Epithelial cell of esophagus (primary cell): ENCODE data around the gene AFM.

Source experiments
- DNase-seq: peaks from one replicate; pipeline ENCODE4 v3.0.0; 2010; ENCODE audit warnings: low read depth
- H3K4me3 ChIP-seq: 2 replicates; pipeline ENCODE4 v1.5.1; 2011; ENCODE audit warnings: mild to moderate bottlenecking, low read length, control low read depth
- CTCF ChIP-seq: IDR thresholded peaks from 2 replicates; pipeline ENCODE4 v1.5.1; 2011; ENCODE audit warnings: low read depth, mild to moderate bottlenecking, low read length, control low read depth, inconsistent platforms; ENCODE audit not compliant: insufficient read depth; ENCODE audit errors: missing control alignments

Gene AFM

GRCh38 chr4:73477176-73477575 is 4.4 kb upstream of the AFM start:
- no peak for DNase-seq
- no peak for TF ChIP-seq CTCF
- no peak overlapping the region for H3K4me3 ChIP-seq

- DNase-seq = no peak
- no peak overlapping the region for H3K4me3 ChIP-seq
- TF ChIP-seq CTCF = no peak
Observed at GRCh38 chr4:73479323-73479722, 2.2 kb upstream of the AFM start.

- H3K4me3 ChIP-seq = no peak overlapping the region
- DNase-seq = no peak
- TF ChIP-seq CTCF = no peak
Observed at GRCh38 chr4:73485085-73485484, 3.5 kb downstream of the AFM start.

- TF ChIP-seq CTCF = no peak
Observed at GRCh38 chr4:73485596-73485995, 4.1 kb downstream of the AFM start.

GRCh38 chr4:73486497-73486896 is 5.0 kb downstream of the AFM start:
- no peak overlapping the region for H3K4me3 ChIP-seq
- no peak for DNase-seq
- TF ChIP-seq CTCF = no peak

More at GRCh38 chr4:73485596-73485995, 4.1 kb downstream of the AFM start:
- no peak overlapping the region for H3K4me3 ChIP-seq
- DNase-seq = no peak

GRCh38 chr4:73487233-73487632 is 5.7 kb downstream of the AFM start:
- no peak for DNase-seq
- no peak overlapping the region for H3K4me3 ChIP-seq
- no peak for TF ChIP-seq CTCF

GRCh38 chr4:73499996-73500765 is 18.6 kb downstream of the AFM start:
- DNase-seq = no peak
- no peak overlapping the region for H3K4me3 ChIP-seq
- no peak for TF ChIP-seq CTCF
